Adipocyte (in vitro differentiated cells): ENCODE measurements around the gene EIF4G1.
"Not testable (repeated sequence)": the region's sequence is repeated elsewhere in the genome, so short reads cannot be mapped to it uniquely, and the experiment has no call there.

Source experiments
- DNase-seq: peaks from one replicate; pipeline ENCODE4 v3.0.0-alpha.2; 2015; ENCODE audit warnings: low read depth
- H3K27me3 ChIP-seq: replicated peaks from 2 replicates; pipeline ENCODE4 v1.7.0; 2013; ENCODE audit warnings: mild to moderate bottlenecking, low read length, moderate library complexity; ENCODE audit not compliant: control insufficient read depth, insufficient read depth
- H3K36me3 ChIP-seq: 2 replicates; pipeline ENCODE4 v1.7.0; 2013; ENCODE audit warnings: low read length, mild to moderate bottlenecking, moderate library complexity; ENCODE audit not compliant: control insufficient read depth, insufficient read depth, severe bottlenecking
- H3K4me1 ChIP-seq: 2 replicates; pipeline ENCODE4 v1.7.0; 2013; ENCODE audit warnings: mild to moderate bottlenecking, low read length, moderate library complexity; ENCODE audit not compliant: control insufficient read depth, insufficient read depth
- H3K4me3 ChIP-seq: 2 replicates; pipeline ENCODE4 v1.7.0; 2013; ENCODE audit warnings: mild to moderate bottlenecking, low read length, moderate library complexity
- H3K9ac ChIP-seq: 2 replicates; pipeline ENCODE4 v1.7.0; 2013; ENCODE audit warnings: mild to moderate bottlenecking, low read length, moderate library complexity
- H3K9me3 ChIP-seq: 2 replicates; pipeline ENCODE4 v1.7.0; 2013; ENCODE audit warnings: mild to moderate bottlenecking, low read length, moderate library complexity; ENCODE audit not compliant: control insufficient read depth

The EIF4G1 gene

GRCh38 chr3:184336547-184337398 lies 22.4 kb downstream of the EIF4G1 start:
- peak overlapping the region; percentile 83 for H3K4me3 ChIP-seq
- peaks cover 37% of the 10 kb centered on the region for H3K4me1 ChIP-seq
- no peaks in the 10 kb centered on the region for H3K9me3 ChIP-seq
- peaks cover 39% of the 10 kb centered on the region for H3K36me3 ChIP-seq
- no peaks in the 10 kb centered on the region for H3K27me3 ChIP-seq
- peak; percentile 68 for DNase-seq
- peak overlapping the region; percentile 85 for H3K9ac ChIP-seq

GRCh38 chr3:184337399-184337714 lies 23.0 kb downstream of the EIF4G1 start, which contains the start of gene FAM131A:
Gene FAM131A (plus strand): TSS chr3:184337600. CDS start chr3:184337631, 31 bp downstream.
- Histone ChIP-seq H3K4me1 (peaks cover 35% of the 10 kb centered on the region), H3K36me3 (peaks cover 36% of the 10 kb centered on the region), H3K9me3 (no peaks in the 10 kb centered on the region)

GRCh38 chr3:184337981-184338380 lies 23.6 kb downstream of the EIF4G1 start:
- H3K9me3 ChIP-seq, result no peaks in the 10 kb centered on the region
- H3K36me3 ChIP-seq, result peaks cover 35% of the 10 kb centered on the region
- H3K9ac ChIP-seq, result peak overlapping the region; percentile 85
- H3K27me3 ChIP-seq, result no peaks in the 10 kb centered on the region
- peak overlapping the region; percentile 56 for H3K4me3 ChIP-seq
- peaks cover 35% of the 10 kb centered on the region for H3K4me1 ChIP-seq
- DNase-seq, result no peak

More at GRCh38 chr3:184337399-184337714, 23.0 kb downstream of the EIF4G1 start, which contains the start of gene FAM131A:
- Histone ChIP-seq H3K9ac (peak within 1 kb of the TSS; percentile 85), H3K27me3 (no peaks in the 10 kb centered on the region), H3K4me3 (peak within 1 kb of the TSS; percentile 83)
- DNase-seq, result no peak

- Histone ChIP-seq H3K9ac (peak overlapping the region; percentile 85), H3K36me3 (peaks cover 35% of the 10 kb centered on the region), H3K27me3 (no peaks in the 10 kb centered on the region), H3K9me3 (no peaks in the 10 kb centered on the region), H3K4me1 (peaks cover 35% of the 10 kb centered on the region), H3K4me3 (peak overlapping the region; percentile 56)
- peak; percentile 62 for DNase-seq
These were observed 24.1 kb downstream of the EIF4G1 start for GRCh38 chr3:184338511-184338945.

- DNase-seq, result no peak
- Histone ChIP-seq H3K36me3 (peaks cover 33% of the 10 kb centered on the region), H3K9me3 (no peaks in the 10 kb centered on the region), H3K27me3 (no peaks in the 10 kb centered on the region), H3K4me1 (peaks cover 34% of the 10 kb centered on the region), H3K9ac (peak overlapping the region; percentile 85), H3K4me3 (peak overlapping the region; percentile 56)
These were observed 24.6 kb downstream of the EIF4G1 start for GRCh38 chr3:184339001-184339400.

- peaks cover 28% of the 10 kb centered on the region for H3K4me1 ChIP-seq
- H3K4me3 ChIP-seq, H3K27me3 ChIP-seq, H3K9me3 ChIP-seq, DNase-seq, H3K9ac ChIP-seq: not testable (repeated sequence)
- H3K36me3 ChIP-seq, result peaks cover 27% of the 10 kb centered on the region
These were observed 25.2 kb downstream of the EIF4G1 start for GRCh38 chr3:184339451-184340135.

- H3K9me3 ChIP-seq, result no peaks in the 10 kb centered on the region
- no peak for DNase-seq
- peaks cover 28% of the 10 kb centered on the region for H3K4me1 ChIP-seq
- no peak overlapping the region for H3K9ac ChIP-seq
- H3K36me3 ChIP-seq, result peaks cover 17% of the 10 kb centered on the region
- H3K4me3 ChIP-seq, result no peak overlapping the region
- no peaks in the 10 kb centered on the region for H3K27me3 ChIP-seq
These were observed 27.5 kb downstream of the EIF4G1 start for GRCh38 chr3:184341925-184342324.

GRCh38 chr3:184343200-184343876 lies 28.9 kb downstream of the EIF4G1 start:
- no peak overlapping the region for H3K4me3 ChIP-seq
- no peaks in the 10 kb centered on the region for H3K9me3 ChIP-seq
- H3K9ac ChIP-seq, result no peak overlapping the region
- peaks cover 17% of the 10 kb centered on the region for H3K36me3 ChIP-seq
- no peaks in the 10 kb centered on the region for H3K27me3 ChIP-seq
- H3K4me1 ChIP-seq, result peaks cover 25% of the 10 kb centered on the region
- no peak for DNase-seq

- Histone ChIP-seq H3K27me3 (no peaks in the 10 kb centered on the region), H3K4me1 (peaks cover 24% of the 10 kb centered on the region), H3K36me3 (peaks cover 17% of the 10 kb centered on the region), H3K4me3 (no peak overlapping the region), H3K9ac (no peak overlapping the region), H3K9me3 (no peaks in the 10 kb centered on the region)
- DNase-seq, result no peak
These were observed 30.3 kb downstream of the EIF4G1 start for GRCh38 chr3:184344579-184345316.

GRCh38 chr3:184345317-184346144 lies 31.1 kb downstream of the EIF4G1 start:
- Histone ChIP-seq H3K4me3 (no peak overlapping the region), H3K36me3 (peaks cover 17% of the 10 kb centered on the region), H3K27me3 (no peaks in the 10 kb centered on the region), H3K9me3 (no peaks in the 10 kb centered on the region), H3K9ac (peak overlapping the region; percentile 27), H3K4me1 (peaks cover 24% of the 10 kb centered on the region)
- DNase-seq, result peak; percentile 69
